Fibroblast of mammary gland (primary cell): ENCODE measurements around the gene TM9SF1.

Experiments
- DNase-seq: peaks from one replicate; pipeline ENCODE4 v3.0.0-alpha.2; 2010; ENCODE audit warnings: low read depth
- H3K4me3 ChIP-seq: 2 replicates; pipeline ENCODE4 v1.5.1; 2011; ENCODE audit warnings: low read depth, mild to moderate bottlenecking, low read length, moderate library complexity; ENCODE audit not compliant: control insufficient read depth
- CTCF ChIP-seq: conservative IDR thresholded peaks from 2 replicates; pipeline ENCODE4 v1.5.1; 2011; ENCODE audit warnings: low read depth, low read length, inconsistent platforms; ENCODE audit not compliant: control insufficient read depth, insufficient read depth

Gene TM9SF1

GRCh38 chr14:24177891-24178290, 17.4 kb downstream of the TM9SF1 start:
- no peak for TF ChIP-seq CTCF
- no peak overlapping the region for H3K4me3 ChIP-seq
- DNase-seq: no peak

GRCh38 chr14:24177041-24177825, 18.0 kb downstream of the TM9SF1 start:
- H3K4me3 ChIP-seq: no peak overlapping the region
- no peak for DNase-seq
- TF ChIP-seq CTCF: no peak

GRCh38 chr14:24176599-24176998, 18.6 kb downstream of the TM9SF1 start:
- DNase-seq: no peak
- no peak for TF ChIP-seq CTCF
- H3K4me3 ChIP-seq: no peak overlapping the region

- H3K4me3 ChIP-seq: no peak overlapping the region
- no peak for TF ChIP-seq CTCF
- DNase-seq: no peak
Measured at GRCh38 chr14:24172871-24173281, 22.4 kb downstream of the TM9SF1 start.

- no peak for DNase-seq
- peak overlapping the region; percentile 9 for H3K4me3 ChIP-seq
Measured at GRCh38 chr14:24172261-24172860, 22.9 kb downstream of the TM9SF1 start.

GRCh38 chr14:24171422-24172260, 23.6 kb downstream of the TM9SF1 start, which contains the start of gene REC8:
Gene REC8 (plus strand): TSS chr14:24172080. CDS start chr14:24172553, 473 bp downstream.
- H3K4me3 ChIP-seq: peak within 1 kb of the TSS; percentile 9
- TF ChIP-seq CTCF: no peak
- peak; percentile 68 for DNase-seq

More at GRCh38 chr14:24172261-24172860, 22.9 kb downstream of the TM9SF1 start:
- no peak for TF ChIP-seq CTCF
